Smooth muscle cell (in vitro differentiated cells): ENCODE results near the gene PITPNC1. TPM values are rescaled to one million over a fixed set of nuclear protein-coding genes. Genes with fewer than 3 reads are reported as not detected.

Experiments
- DNase-seq: peaks from one replicate; lab custom pipeline; 2025; ENCODE audit not compliant: unreplicated experiment; lab: John Stamatoyannopoulos, UW
- H2AFZ ChIP-seq: fragments of 200-600 bp; sonication (generic); 2 replicates; pipeline ENCODE4 v1.6.0; 2016; ENCODE audit warnings: antibody characterized with exemption, low read depth, mild to moderate bottlenecking
- H3F3A ChIP-seq: fragments of 200-600 bp; sonication (generic); 2 replicates; pipeline ENCODE4 v1.6.0; 2017; ENCODE audit warnings: antibody characterized with exemption, low read depth
- H3K27ac ChIP-seq: fragments of 200-600 bp; sonication (generic); 2 replicates; pipeline ENCODE4 v1.5.1; 2016; ENCODE audit warnings: low read depth, mild to moderate bottlenecking
- H3K27me3 ChIP-seq: fragments of 200-600 bp; sonication (generic); 2 replicates; pipeline ENCODE4 v1.6.1; 2016; ENCODE audit warnings: low read depth, mild to moderate bottlenecking
- H3K36me3 ChIP-seq: fragments of 200-600 bp; sonication (generic); 2 replicates; pipeline ENCODE4 v1.5.1; 2016; ENCODE audit warnings: low read depth
- H3K4me1 ChIP-seq: fragments of 200-600 bp; sonication (generic); 2 replicates; pipeline ENCODE4 v1.5.1; 2016; ENCODE audit warnings: low read depth
- H3K4me2 ChIP-seq: fragments of 200-600 bp; sonication (generic); 2 replicates; pipeline ENCODE4 v1.6.0; 2016; ENCODE audit warnings: mild to moderate bottlenecking
- H3K4me3 ChIP-seq: fragments of 200-600 bp; sonication (generic); 2 replicates; pipeline ENCODE4 v1.5.1; 2016; ENCODE audit warnings: mild to moderate bottlenecking
- H3K79me2 ChIP-seq: fragments of 200-600 bp; sonication (generic); 2 replicates; pipeline ENCODE4 v1.6.0; 2016; ENCODE audit warnings: low read depth, mild to moderate bottlenecking
- H3K9ac ChIP-seq: fragments of 200-600 bp; sonication (generic); 2 replicates; pipeline ENCODE4 v1.6.0; 2016; ENCODE audit warnings: low read depth
- H3K9me3 ChIP-seq: fragments of 200-600 bp; sonication (generic); replicated peaks from 2 replicates; pipeline ENCODE4 v1.5.1; 2016; ENCODE audit warnings: low read depth
- H4K20me1 ChIP-seq: fragments of 200-600 bp; sonication (generic); 2 replicates; pipeline ENCODE4 v1.6.0; 2016; ENCODE audit warnings: low read depth
- WGBS: methylation state at CpG from one replicate; pipeline ENCODE4 v1.1.7; 2016; ENCODE audit warnings: low lambda C conversion rate; 5-methylcytosine and 5-hydroxymethylcytosine counted together
- polyA plus RNA-seq: library from polyadenylated mRNA; unstranded; fragments of >200 nt; fragmentation: Nextera tagmentation; extraction: Ambion mirVana; gene quantifications from 2 replicates; pipeline ENCODE4 v1.2.1, GENCODE V29; 2016
- total RNA-seq: library from RNA; depleted of rRNA; stranded (reverse); fragments of >200 nt; gene quantifications from 2 replicates; pipeline ENCODE4 v1.2.3, GENCODE V29; 2014
- TF ChIP-seq, protein P1 (sequence below): fragments of 200-600 bp; sonication (generic); IDR thresholded peaks from 2 replicates; pipeline ENCODE4 v1.5.1; 2017; ENCODE audit warnings: borderline replicate concordance, mild to moderate bottlenecking, antibody characterized with exemption; ENCODE audit not compliant: insufficient read depth, poor library complexity, severe bottlenecking

Gene PITPNC1
- total and polyA plus RNA-seq, 2 experiments from 2014 or later: 9.6 to 12.5 TPM

DNA sequence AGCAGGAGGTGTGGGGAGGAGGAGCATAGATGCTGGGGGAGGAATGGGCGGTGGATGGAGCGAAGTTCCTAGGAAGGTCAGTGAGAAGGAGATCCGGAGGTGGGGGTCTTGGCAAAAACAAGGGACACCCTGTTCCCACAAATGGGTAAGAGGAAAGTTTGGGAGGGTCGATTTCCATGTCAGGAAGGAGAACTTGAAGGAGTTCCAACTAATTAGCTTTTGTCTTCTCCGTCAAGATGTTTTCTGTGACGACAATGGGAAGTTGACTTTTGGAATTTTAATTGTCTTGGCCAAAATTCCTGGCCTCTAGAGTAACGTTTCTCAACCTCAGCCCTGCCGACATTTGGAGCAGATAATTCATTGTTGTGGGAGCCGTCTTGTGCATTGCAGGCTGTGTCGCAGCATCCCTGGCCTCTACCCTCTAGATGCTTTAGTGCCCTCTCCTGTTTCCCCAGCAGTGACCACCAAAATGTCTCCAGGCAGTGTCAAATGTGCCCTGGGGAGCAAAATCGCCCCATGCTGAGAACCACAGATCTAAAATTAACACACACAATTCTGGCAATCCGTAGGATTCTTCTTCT lies 97.1 kb downstream of the PITPNC1 start:
- Histone ChIP-seq H3K9ac (no peak overlapping the region), H3K27me3 (no peaks in the 10 kb centered on the region), H3K4me1 (peaks cover 14% of the 10 kb centered on the region), H2AFZ (no peak overlapping the region), H3K4me3 (no peak overlapping the region), H3F3A (no peaks in the 10 kb centered on the region), H3K27ac (no peak overlapping the region), H3K79me2 (peaks cover 7% of the 10 kb centered on the region), H4K20me1 (no peaks in the 10 kb centered on the region), H3K9me3 (no peaks in the 10 kb centered on the region), H3K4me2 (no peak overlapping the region), H3K36me3 (no peaks in the 10 kb centered on the region)
- no peak for DNase-seq
- TF ChIP-seq, protein P1, sequence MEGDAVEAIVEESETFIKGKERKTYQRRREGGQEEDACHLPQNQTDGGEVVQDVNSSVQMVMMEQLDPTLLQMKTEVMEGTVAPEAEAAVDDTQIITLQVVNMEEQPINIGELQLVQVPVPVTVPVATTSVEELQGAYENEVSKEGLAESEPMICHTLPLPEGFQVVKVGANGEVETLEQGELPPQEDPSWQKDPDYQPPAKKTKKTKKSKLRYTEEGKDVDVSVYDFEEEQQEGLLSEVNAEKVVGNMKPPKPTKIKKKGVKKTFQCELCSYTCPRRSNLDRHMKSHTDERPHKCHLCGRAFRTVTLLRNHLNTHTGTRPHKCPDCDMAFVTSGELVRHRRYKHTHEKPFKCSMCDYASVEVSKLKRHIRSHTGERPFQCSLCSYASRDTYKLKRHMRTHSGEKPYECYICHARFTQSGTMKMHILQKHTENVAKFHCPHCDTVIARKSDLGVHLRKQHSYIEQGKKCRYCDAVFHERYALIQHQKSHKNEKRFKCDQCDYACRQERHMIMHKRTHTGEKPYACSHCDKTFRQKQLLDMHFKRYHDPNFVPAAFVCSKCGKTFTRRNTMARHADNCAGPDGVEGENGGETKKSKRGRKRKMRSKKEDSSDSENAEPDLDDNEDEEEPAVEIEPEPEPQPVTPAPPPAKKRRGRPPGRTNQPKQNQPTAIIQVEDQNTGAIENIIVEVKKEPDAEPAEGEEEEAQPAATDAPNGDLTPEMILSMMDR: no peak
- WGBS: 76% methylated on average over 12 of the region's 12 CpGs

DNA sequence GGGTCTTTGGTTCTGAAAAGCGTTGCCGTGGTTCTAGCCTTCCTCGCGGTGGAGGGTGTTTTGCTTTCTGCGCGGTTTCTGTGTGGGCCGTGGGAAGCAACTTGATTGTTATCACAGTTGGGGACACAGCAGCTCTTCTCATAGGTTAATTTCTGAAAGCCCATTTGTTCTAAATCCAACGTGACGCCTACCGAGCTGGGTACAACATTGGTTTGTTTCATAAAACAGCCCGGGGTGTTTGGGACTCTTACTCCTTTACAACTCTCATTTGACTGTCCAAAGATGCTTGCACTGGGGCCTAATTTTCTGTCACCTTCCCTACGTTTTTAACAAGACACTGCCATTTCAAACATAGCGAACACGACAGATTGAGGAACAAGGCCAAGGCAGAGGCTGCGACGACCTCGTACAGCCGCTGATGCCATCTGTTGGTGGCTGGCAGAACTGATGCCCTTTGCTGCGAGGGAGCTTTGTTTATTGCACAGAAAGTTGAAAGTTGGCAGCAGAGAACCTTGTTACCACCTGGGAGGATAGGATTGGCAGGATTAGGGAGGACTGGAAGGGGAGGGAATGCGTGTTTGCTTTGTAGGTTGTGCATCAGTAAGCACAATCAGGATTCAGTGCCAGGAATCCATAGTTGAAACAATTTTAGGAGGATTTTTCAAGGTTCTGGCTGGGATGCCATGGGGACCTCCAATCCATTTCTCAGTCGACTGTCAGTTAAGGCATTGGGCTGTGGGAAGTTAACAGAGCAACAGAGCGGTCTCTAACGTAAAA lies 98.3 kb downstream of the PITPNC1 start:
- peak; percentile 7 for DNase-seq
- Histone ChIP-seq H3K4me2 (no peak overlapping the region), H4K20me1 (no peaks in the 10 kb centered on the region), H2AFZ (peak overlapping the region; percentile 86), H3K9me3 (no peaks in the 10 kb centered on the region), H3K36me3 (no peaks in the 10 kb centered on the region), H3K79me2 (peaks cover 7% of the 10 kb centered on the region), H3K4me1 (peaks cover 24% of the 10 kb centered on the region), H3F3A (no peaks in the 10 kb centered on the region), H3K9ac (no peak overlapping the region), H3K27ac (no peak overlapping the region), H3K4me3 (no peak overlapping the region), H3K27me3 (no peaks in the 10 kb centered on the region)
- 56% methylated on average over 23 of the region's 23 CpGs for WGBS
- TF ChIP-seq, protein P1: peak; percentile 74

DNA sequence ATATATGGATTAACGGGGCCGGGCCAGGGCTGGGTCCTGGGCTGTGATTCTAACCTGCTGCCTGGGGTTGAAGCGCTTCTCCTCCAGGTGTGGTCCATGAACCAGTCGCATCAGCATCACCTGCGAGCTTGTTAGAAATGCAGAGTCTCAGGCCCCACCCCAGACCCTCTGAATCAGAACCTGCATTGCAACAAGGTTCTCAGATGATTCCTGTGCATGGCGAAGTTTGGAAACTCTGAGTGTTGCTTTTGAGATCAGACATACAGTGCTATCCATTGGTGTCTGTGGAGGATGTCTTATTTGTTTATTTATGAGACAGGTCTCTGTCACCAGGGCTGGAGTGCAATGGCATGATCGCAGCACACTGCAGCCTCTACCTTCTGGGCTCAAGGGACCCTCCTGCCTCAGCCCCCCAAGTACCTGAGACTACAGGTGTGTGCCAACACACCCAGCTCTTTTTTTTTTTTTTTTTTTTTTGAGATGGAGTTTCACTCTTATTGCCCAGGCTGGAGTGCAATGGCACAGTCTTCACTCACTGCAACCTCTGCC lies 99.8 kb downstream of the PITPNC1 start:
- no peak for DNase-seq
- Histone ChIP-seq H4K20me1 (no peaks in the 10 kb centered on the region), H3K4me1 (peaks cover 24% of the 10 kb centered on the region), H3F3A (no peaks in the 10 kb centered on the region), H3K9ac (no peak overlapping the region), H3K79me2 (peaks cover 7% of the 10 kb centered on the region), H3K4me2 (no peak overlapping the region), H3K9me3 (no peaks in the 10 kb centered on the region), H3K4me3 (no peak overlapping the region), H3K27me3 (no peaks in the 10 kb centered on the region), H3K36me3 (no peaks in the 10 kb centered on the region), H3K27ac (no peak overlapping the region), H2AFZ (no peak overlapping the region)
- TF ChIP-seq, protein P1: no peak
- WGBS: 96% methylated on average over 7 of the region's 7 CpGs
